Caco-2 (cell line): ENCODE data around the gene NPHP3. TPM values are rescaled to one million over a fixed set of nuclear protein-coding genes. Genes with fewer than 3 reads are reported as not detected.

Experiments
- BruUV-seq: library from RNA; stranded (reverse); fragments of 400-500 nt; replicated peaks from 2 replicates; lab custom pipeline; 2021; lab: Mats Ljungman, UMichigan
- CTCF ChIA-PET: fragments of 300-600 bp; sonication (Branson Sonifier 250); formaldehyde crosslinking; loops from one replicate; lab custom pipeline; 2022; ENCODE audit warnings: antibody characterized with exemption; lab: Charles Lee
- POLR2A ChIA-PET: fragments of 300-600 bp; sonication (Branson Sonifier 250); formaldehyde crosslinking; loops from one replicate; lab custom pipeline; 2022; ENCODE audit warnings: antibody characterized with exemption; lab: Charles Lee
- DNase-seq, 2 experiments: peaks; one replicate each; pipeline versions ENCODE4 v3.0.0 to v3.0.0-alpha.2; 2020 to 2022
- H3K27me3 ChIP-seq: replicated peaks from 2 replicates; pipeline ENCODE4 v1.6.0; 2011; ENCODE audit warnings: low read length; ENCODE audit not compliant: control insufficient read depth, insufficient read depth
- H3K36me3 ChIP-seq: 2 replicates; pipeline ENCODE4 v1.5.1; 2011; ENCODE audit warnings: low read length; ENCODE audit not compliant: control insufficient read depth, insufficient read depth
- H3K4me1 ChIP-seq: fragments of 250-450 bp; sonication (Bioruptor Pico); 2 replicates; pipeline ENCODE4 v1.5.1; 2020; ENCODE audit warnings: mild to moderate bottlenecking
- H3K4me3 ChIP-seq: 2 replicates; pipeline ENCODE4 v1.5.1; 2011; ENCODE audit warnings: low read depth, mild to moderate bottlenecking, control low read depth, low read length
- H3K9me3 ChIP-seq: fragments of 250-450 bp; sonication (Bioruptor Pico); 2 replicates; pipeline ENCODE4 v1.5.1; 2020; ENCODE audit warnings: mild to moderate bottlenecking, moderate library complexity
- H3K27ac Mint-ChIP-seq: one replicate; pipeline ENCODE4 v1.8.0; 2022; ENCODE audit warnings: mixed read lengths; ENCODE audit not compliant: unreplicated experiment
- H3K27me3 Mint-ChIP-seq: one replicate; pipeline ENCODE4 v1.8.0; 2022; ENCODE audit warnings: mixed read lengths; ENCODE audit not compliant: insufficient read depth, unreplicated experiment
- H3K36me3 Mint-ChIP-seq: one replicate; pipeline ENCODE4 v1.8.0; 2022; ENCODE audit warnings: mild to moderate bottlenecking, mixed read lengths; ENCODE audit not compliant: insufficient read depth, unreplicated experiment
- H3K4me1 Mint-ChIP-seq: one replicate; pipeline ENCODE4 v1.8.0; 2022; ENCODE audit warnings: low read depth, mixed read lengths; ENCODE audit not compliant: unreplicated experiment
- H3K4me3 Mint-ChIP-seq: one replicate; pipeline ENCODE4 v1.8.0; 2022; ENCODE audit warnings: mild to moderate bottlenecking, moderate library complexity, mixed read lengths; ENCODE audit not compliant: unreplicated experiment
- H3K9me3 Mint-ChIP-seq: one replicate; pipeline ENCODE4 v1.8.0; 2022; ENCODE audit warnings: mixed read lengths; ENCODE audit not compliant: unreplicated experiment
- intact Hi-C: fragments of 100-400 bp; cut with micrococcal nuclease; formaldehyde crosslinking; loops from one replicate; pipeline ENCODE4 v1.10.0; 2022; ENCODE audit not compliant: unreplicated experiment
- total RNA-seq: library from RNA; stranded (reverse); gene quantifications from 2 replicates; pipeline ENCODE4 v1.2.3, GENCODE V29; 2022
- TF ChIP-seq, protein P1 (sequence below), 2 experiments: fragments of 200-600 bp in 1 of 2; IDR thresholded peaks; 1 replicate in 1 of 2; 2 replicates in 1 of 2; pipeline versions ENCODE4 v1.5.1 to v1.8.0; 2011 to 2022; ENCODE audit warnings: antibody characterized with exemption in 1 of 2, control low read depth in 1 of 2, inconsistent platforms in 1 of 2, low read depth in 1 of 2, low read length in 1 of 2, mild to moderate bottlenecking in 1 of 2, moderate library complexity in 1 of 2; ENCODE audit not compliant: insufficient read depth in 1 of 2, severe bottlenecking in 1 of 2, unreplicated experiment in 1 of 2

The NPHP3 gene
- total RNA-seq, 1 experiment from 2014 or later: 16.9 TPM

DNA sequence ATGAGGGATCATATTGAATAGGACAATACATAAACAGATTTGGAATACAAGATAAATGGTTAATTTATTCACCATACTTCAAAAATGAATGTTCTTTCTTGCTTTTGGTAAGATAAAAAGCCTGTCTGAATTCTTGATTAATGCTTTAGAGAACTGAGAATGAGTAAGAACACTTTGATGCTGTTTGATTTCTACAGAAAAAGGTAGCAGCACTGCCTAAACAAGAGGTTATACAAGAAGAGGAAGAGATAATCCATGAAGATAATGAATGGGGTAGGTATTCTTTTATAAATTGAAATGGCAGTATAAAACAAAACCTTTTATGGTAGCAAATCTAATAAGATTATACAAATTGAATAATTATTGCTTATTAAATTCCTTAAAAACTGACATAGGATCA, 46.8 kb downstream of the NPHP3 start:
- intact Hi-C loops: no loop called here
- H3K4me3 ChIP-seq: no peak overlapping the region
- 0 out of 2 replicates have a peak, but pooled peaks cover 7% of the 10 kb centered on the region for H3K4me1 ChIP-seq
- POLR2A ChIA-PET: no interaction called here
- no peaks in the 10 kb centered on the region for H3K36me3 ChIP-seq
- no peak overlapping the region for H3K4me3 Mint-ChIP-seq
- CTCF ChIA-PET: no interaction called here
- H3K9me3 Mint-ChIP-seq: no peaks in the 10 kb centered on the region
- DNase-seq: no peak
- H3K36me3 Mint-ChIP-seq: peaks cover 48% of the 10 kb centered on the region
- H3K27me3 Mint-ChIP-seq: no peaks in the 10 kb centered on the region
- no TSS peak for BruUV-seq
- no peaks in the 10 kb centered on the region for H3K27me3 ChIP-seq
- H3K27ac Mint-ChIP-seq: no peak overlapping the region
- no peaks in the 10 kb centered on the region for H3K9me3 ChIP-seq
- TF ChIP-seq, protein P1, sequence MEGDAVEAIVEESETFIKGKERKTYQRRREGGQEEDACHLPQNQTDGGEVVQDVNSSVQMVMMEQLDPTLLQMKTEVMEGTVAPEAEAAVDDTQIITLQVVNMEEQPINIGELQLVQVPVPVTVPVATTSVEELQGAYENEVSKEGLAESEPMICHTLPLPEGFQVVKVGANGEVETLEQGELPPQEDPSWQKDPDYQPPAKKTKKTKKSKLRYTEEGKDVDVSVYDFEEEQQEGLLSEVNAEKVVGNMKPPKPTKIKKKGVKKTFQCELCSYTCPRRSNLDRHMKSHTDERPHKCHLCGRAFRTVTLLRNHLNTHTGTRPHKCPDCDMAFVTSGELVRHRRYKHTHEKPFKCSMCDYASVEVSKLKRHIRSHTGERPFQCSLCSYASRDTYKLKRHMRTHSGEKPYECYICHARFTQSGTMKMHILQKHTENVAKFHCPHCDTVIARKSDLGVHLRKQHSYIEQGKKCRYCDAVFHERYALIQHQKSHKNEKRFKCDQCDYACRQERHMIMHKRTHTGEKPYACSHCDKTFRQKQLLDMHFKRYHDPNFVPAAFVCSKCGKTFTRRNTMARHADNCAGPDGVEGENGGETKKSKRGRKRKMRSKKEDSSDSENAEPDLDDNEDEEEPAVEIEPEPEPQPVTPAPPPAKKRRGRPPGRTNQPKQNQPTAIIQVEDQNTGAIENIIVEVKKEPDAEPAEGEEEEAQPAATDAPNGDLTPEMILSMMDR (IDR thresholded peaks at IDR 0.05; ENCODE audit: insufficient read depth in 1 of 2, low read depth in 1 of 2, low read length in 1 of 2, severe bottlenecking in 1 of 2, unreplicated experiment in 1 of 2): no peak
- no peaks in the 10 kb centered on the region for H3K4me1 Mint-ChIP-seq

DNA sequence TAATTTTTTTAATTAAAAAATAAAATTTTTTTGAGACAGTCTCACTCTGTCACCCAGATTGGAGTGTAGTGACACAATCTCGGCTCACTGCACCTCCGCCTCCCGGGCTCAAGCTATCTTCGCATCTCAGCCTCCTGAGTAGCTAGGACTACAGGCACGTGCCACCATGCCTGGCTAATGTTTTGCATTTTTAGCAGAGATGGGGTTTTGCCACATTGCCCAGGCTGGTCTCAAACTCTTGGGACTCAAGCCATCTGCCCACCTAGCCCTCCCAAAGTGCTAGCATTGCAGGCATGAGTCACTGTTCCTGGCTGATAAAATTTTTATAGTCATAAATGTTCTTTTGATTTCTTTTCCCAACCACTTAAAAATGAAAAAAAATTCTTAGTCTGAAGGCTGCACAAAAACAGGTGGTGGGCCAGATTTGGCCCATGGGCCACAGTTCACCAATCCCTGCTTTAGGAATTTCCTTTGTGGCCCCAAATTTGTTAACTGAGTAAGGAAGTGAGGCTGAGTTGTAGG, 52.9 kb downstream of the NPHP3 start:
- Mint-ChIP-seq H3K4me1 (peaks cover 10% of the 10 kb centered on the region), H3K4me3 (no peak overlapping the region), H3K36me3 (peaks cover 26% of the 10 kb centered on the region), H3K27me3 (no peaks in the 10 kb centered on the region), H3K9me3 (no peaks in the 10 kb centered on the region), H3K27ac (no peak overlapping the region)
- peaks cover 21% of the 10 kb centered on the region; the same call in 1 of the 2 replicates for H3K4me1 ChIP-seq
- no peaks in the 10 kb centered on the region for H3K9me3 ChIP-seq
- ChIA-PET CTCF (no interaction called here), POLR2A (no interaction called here)
- intact Hi-C loops: no loop called here
- no peak overlapping the region for H3K4me3 ChIP-seq
- DNase-seq: no peak
- no peaks in the 10 kb centered on the region for H3K27me3 ChIP-seq
- H3K36me3 ChIP-seq: 0 out of 2 replicates have a peak, but pooled peaks cover 2% of the 10 kb centered on the region
- BruUV-seq: no TSS peak
- TF ChIP-seq, protein P1 (IDR thresholded peaks at IDR 0.05; ENCODE audit: insufficient read depth in 1 of 2, low read depth in 1 of 2, low read length in 1 of 2, severe bottlenecking in 1 of 2, unreplicated experiment in 1 of 2): no peak

DNA sequence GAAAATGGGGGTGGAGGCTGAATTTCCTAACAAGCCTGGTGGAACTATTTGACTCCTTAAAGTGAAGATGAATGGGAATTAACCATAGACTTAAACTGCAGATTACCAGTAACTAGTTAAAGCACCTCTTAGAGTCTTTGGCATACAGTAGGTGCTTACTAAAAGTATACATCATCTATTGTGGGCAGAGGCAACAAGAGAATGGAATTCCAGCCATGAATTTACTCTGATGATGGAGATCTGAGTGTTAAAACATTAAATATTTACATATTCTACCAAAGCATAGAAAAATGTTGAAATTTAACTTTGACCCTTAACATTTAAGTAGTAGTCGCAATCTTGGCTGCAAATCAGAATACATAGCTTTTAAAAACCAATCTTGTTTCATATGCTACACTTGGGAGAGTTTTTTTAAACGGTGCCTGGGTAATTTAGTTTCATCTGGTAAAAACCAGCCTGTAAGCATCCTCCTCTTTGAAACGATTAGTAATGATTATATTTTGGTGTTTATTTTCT, 56.9 kb downstream of the NPHP3 start:
- no peaks in the 10 kb centered on the region for H3K9me3 ChIP-seq
- intact Hi-C loops: no loop called here
- Mint-ChIP-seq H3K9me3 (no peaks in the 10 kb centered on the region), H3K36me3 (peaks cover 25% of the 10 kb centered on the region), H3K27me3 (no peaks in the 10 kb centered on the region), H3K4me1 (peaks cover 22% of the 10 kb centered on the region), H3K4me3 (no peak overlapping the region), H3K27ac (no peak overlapping the region)
- peaks cover 24% of the 10 kb centered on the region for H3K4me1 ChIP-seq
- 0 out of 2 replicates have a peak, but pooled peaks cover 2% of the 10 kb centered on the region for H3K36me3 ChIP-seq
- POLR2A ChIA-PET: no interaction called here
- TF ChIP-seq, protein P1 (IDR thresholded peaks at IDR 0.05; ENCODE audit: insufficient read depth in 1 of 2, low read depth in 1 of 2, low read length in 1 of 2, severe bottlenecking in 1 of 2, unreplicated experiment in 1 of 2): no peak
- BruUV-seq: no TSS peak
- DNase-seq: no peak
- CTCF ChIA-PET: no interaction called here
- H3K4me3 ChIP-seq: no peak overlapping the region
- H3K27me3 ChIP-seq: no peaks in the 10 kb centered on the region
